CD4-positive, alpha-beta memory T cell (primary cell): ENCODE measurements around the gene SIN3A. TPM values are rescaled to one million over a fixed set of nuclear protein-coding genes. Genes with fewer than 3 reads are reported as not detected.
"Not testable (repeated sequence)": the region's sequence is repeated elsewhere in the genome, so short reads cannot be mapped to it uniquely, and the experiment has no call there.

Experiments
- CTCF ChIA-PET: fragments of 350-600 bp; sonication (Branson Sonifier 250); formaldehyde crosslinking; loops from one replicate; lab custom pipeline; 2021; ENCODE audit warnings: inconsistent platforms; ENCODE audit not compliant: partially characterized antibody; lab: Charles Lee
- POLR2A ChIA-PET: fragments of 350-600 bp; sonication (Branson Sonifier 250); formaldehyde crosslinking; loops from one replicate; lab custom pipeline; 2021; ENCODE audit not compliant: partially characterized antibody; lab: Charles Lee
- DNase-seq, 5 donors: peaks; one replicate each; pipeline versions ENCODE4 v3.0.0 to v3.0.0-alpha.2; 2020 to 2022; ENCODE audit warnings: mixed read lengths in 1 of 5
- H3K27ac ChIP-seq: one replicate; pipeline ENCODE4 v1.7.0; 2013; ENCODE audit warnings: low read depth, low read length
- H3K27me3 ChIP-seq: 2 replicates; pipeline ENCODE4 v1.7.0; 2013; ENCODE audit warnings: mild to moderate bottlenecking, low read length, moderate library complexity; ENCODE audit not compliant: insufficient read depth
- H3K36me3 ChIP-seq: 2 replicates; pipeline ENCODE4 v1.7.0; 2013; ENCODE audit warnings: mild to moderate bottlenecking, low read length, moderate library complexity; ENCODE audit not compliant: insufficient read depth
- H3K4me1 ChIP-seq: 2 replicates; pipeline ENCODE4 v1.7.0; 2013; ENCODE audit warnings: mild to moderate bottlenecking, low read length, moderate library complexity; ENCODE audit not compliant: insufficient read depth
- H3K4me3 ChIP-seq, 2 donors: one replicate each; pipeline ENCODE4 v1.7.0; 2013; ENCODE audit warnings: low read length in 2 of 2, mild to moderate bottlenecking in 1 of 2
- H3K9me3 ChIP-seq, 2 donors: one replicate each; pipeline ENCODE4 v1.7.0; 2013; ENCODE audit warnings: low read length in 2 of 2, control low read depth in 1 of 2; ENCODE audit not compliant: control insufficient read depth in 1 of 2
- H3K27ac Mint-ChIP-seq, 7 donors: one replicate each; pipeline ENCODE4 v1.8.0; 2020 to 2021; ENCODE audit warnings: mixed read lengths in 7 of 7, mild to moderate bottlenecking in 6 of 7, inconsistent platforms in 3 of 7, moderate library complexity in 3 of 7
- H3K27me3 Mint-ChIP-seq, 2 donors: one replicate each; pipeline ENCODE4 v1.8.0; 2020 to 2021; ENCODE audit warnings: mixed read lengths in 2 of 2
- H3K36me3 Mint-ChIP-seq, 2 donors: one replicate each; pipeline ENCODE4 v1.8.0; 2020 to 2021; ENCODE audit warnings: mixed read lengths in 2 of 2, inconsistent platforms in 1 of 2, mild to moderate bottlenecking in 1 of 2
- H3K4me1 Mint-ChIP-seq, 4 donors: one replicate each; pipeline ENCODE4 v1.8.0; 2020 to 2021; ENCODE audit warnings: mixed read lengths in 4 of 4, mild to moderate bottlenecking in 1 of 4
- H3K4me3 Mint-ChIP-seq, 8 donors: one replicate each; pipeline ENCODE4 v1.8.0; 2020 to 2021; ENCODE audit warnings: mixed read lengths in 8 of 8, mild to moderate bottlenecking in 7 of 8, moderate library complexity in 6 of 8, inconsistent platforms in 3 of 8
- H3K9me3 Mint-ChIP-seq, 8 donors: one replicate each; pipeline ENCODE4 v1.8.0; 2020 to 2021; ENCODE audit warnings: mixed read lengths in 8 of 8, mild to moderate bottlenecking in 5 of 8, inconsistent platforms in 3 of 8, moderate library complexity in 1 of 8
- intact Hi-C: fragments of 100-400 bp; cut with micrococcal nuclease; formaldehyde crosslinking; loops from one replicate; pipeline ENCODE4 v1.15.1; 2023
- polyA plus RNA-seq, 2 donors: library from polyadenylated mRNA; unstranded; fragments of 300-500 nt; fragmentation: Illumina TruSeq; gene quantifications; one replicate each; pipeline ENCODE4 v1.2.3, GENCODE V29; 2021
- total RNA-seq, 2 experiments: library from RNA; stranded (reverse); gene quantifications; one replicate each; pipeline ENCODE4 v1.2.3, GENCODE V29; 2021

Gene SIN3A
- total and polyA plus RNA-seq, 4 experiments from 2014 or later: 7.0 to 134 (median 77.1) TPM

DNA sequence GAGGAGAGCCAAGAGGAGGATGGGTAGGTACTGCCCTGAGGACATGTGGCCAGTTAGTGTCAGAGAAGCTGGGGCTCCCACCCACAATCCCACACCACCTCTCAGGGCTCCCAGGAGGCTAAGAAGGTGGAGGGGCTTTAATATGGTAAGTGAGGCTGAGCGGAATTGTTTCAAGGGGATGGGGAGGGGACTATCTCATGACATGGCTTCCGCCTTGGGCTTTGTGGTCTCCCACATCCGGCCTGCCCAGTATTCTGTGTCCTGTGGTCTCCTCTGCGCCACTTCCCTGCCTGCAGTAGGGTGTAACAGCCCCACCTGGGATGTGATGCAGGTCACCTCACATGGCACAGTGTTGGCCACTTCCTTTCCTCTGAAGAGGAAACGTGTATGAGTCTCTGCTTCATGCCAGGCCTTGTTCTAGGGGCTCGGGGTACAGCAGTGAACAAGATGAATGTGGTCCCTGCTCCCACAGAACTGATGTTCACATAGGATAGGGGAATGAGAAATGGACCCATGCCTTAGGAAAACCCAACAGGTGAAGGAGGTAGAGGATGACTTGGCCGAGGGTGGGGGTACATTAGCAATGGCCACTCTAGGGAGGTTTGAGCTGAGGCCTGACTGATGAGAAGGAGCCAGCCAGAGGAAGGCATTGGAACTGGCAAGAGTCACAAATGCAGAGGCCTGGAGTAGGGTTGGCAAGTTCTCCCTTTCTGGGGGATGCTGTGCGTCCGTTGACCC is 101.5 kb downstream of the SIN3A start:
- Histone ChIP-seq H3K4me1 (peaks cover 36% of the 10 kb centered on the region), H3K9me3 (peaks cover 6 to 7% of the 10 kb centered on the region in 2 donors), H3K4me3 (peak overlapping the region in 1 of 2 donors; percentile 11), H3K27me3 (no peaks in the 10 kb centered on the region), H3K27ac (peak overlapping the region; percentile 53), H3K36me3 (no peaks in the 10 kb centered on the region)
- intact Hi-C loops: loop anchor here (1.0 to 5.0 kb wide), 2 partner anchors 17 to 102 kb away; partner anchors contain the start of gene SIN3A
- H3K9me3 Mint-ChIP-seq: peaks cover 0 to 30% (median 9%) of the 10 kb centered on the region in 8 donors
- H3K27ac Mint-ChIP-seq: peak overlapping the region; percentile 91 to 100 (median 100)
- POLR2A ChIA-PET: interaction anchor here (1.0 to 10.1 kb wide), 6 partner anchors 14 to 298 kb away, joined by 3 to 148 read pairs (median 4); partner anchors contain the start of genes COMMD4, MAN2C1 and SNX33
- DNase-seq: peak; percentile 90 to 93 (median 92)
- H3K36me3 Mint-ChIP-seq: peaks cover 3 to 12% of the 10 kb centered on the region in 2 donors
- H3K4me1 Mint-ChIP-seq: peaks cover 14 to 38% (median 27%) of the 10 kb centered on the region in 4 donors
- no peaks in the 10 kb centered on the region for H3K27me3 Mint-ChIP-seq
- peak overlapping the region; percentile 35 to 83 (median 75) for H3K4me3 Mint-ChIP-seq
- CTCF ChIA-PET: interaction anchor here (1.4 kb wide), 1 partner anchor 18 kb away, joined by 8 read pairs; the partner anchor contains the start of gene MAN2C1

DNA sequence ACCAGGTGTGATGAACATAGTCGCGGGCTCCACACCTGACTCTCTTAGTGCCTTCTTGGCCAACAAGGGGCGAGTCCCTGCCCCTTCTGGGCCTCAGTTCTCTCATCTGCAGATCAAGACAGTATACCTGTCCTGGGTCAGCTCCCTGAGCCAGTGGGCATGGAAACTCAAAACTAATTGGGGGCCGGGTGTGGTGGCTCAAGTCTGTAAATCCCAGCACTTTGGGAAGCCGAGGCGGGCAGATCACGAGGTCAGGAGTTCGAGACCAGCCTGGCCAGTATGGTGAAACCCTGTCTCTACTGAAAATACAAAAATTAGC is 102.2 kb downstream of the SIN3A start:
- peak overlapping the region; percentile 9 to 83 (median 66) for H3K4me3 Mint-ChIP-seq
- DNase-seq, H3K27me3 Mint-ChIP-seq, H3K27me3 ChIP-seq, intact Hi-C loops, H3K36me3 Mint-ChIP-seq, H3K9me3 ChIP-seq, H3K36me3 ChIP-seq: not testable (repeated sequence)
- H3K9me3 Mint-ChIP-seq: peaks cover 0 to 30% (median 9%) of the 10 kb centered on the region in 8 donors
- peaks cover 14 to 38% (median 27%) of the 10 kb centered on the region in 4 donors for H3K4me1 Mint-ChIP-seq
- Histone ChIP-seq H3K4me1 (peaks cover 36% of the 10 kb centered on the region), H3K4me3 (peak overlapping the region in 1 of 2 donors; percentile 11), H3K27ac (peak overlapping the region; percentile 53)
- POLR2A ChIA-PET: interaction anchor here (1.2 to 10.1 kb wide), 6 partner anchors 14 to 298 kb away, joined by 3 to 148 read pairs (median 6); partner anchors contain the start of genes COMMD4 and MAN2C1
- CTCF ChIA-PET: interaction anchor here (1.4 kb wide), 1 partner anchor 18 kb away, joined by 8 read pairs; the partner anchor contains the start of gene MAN2C1
- peak overlapping the region; percentile 91 to 100 (median 100) for H3K27ac Mint-ChIP-seq

DNA sequence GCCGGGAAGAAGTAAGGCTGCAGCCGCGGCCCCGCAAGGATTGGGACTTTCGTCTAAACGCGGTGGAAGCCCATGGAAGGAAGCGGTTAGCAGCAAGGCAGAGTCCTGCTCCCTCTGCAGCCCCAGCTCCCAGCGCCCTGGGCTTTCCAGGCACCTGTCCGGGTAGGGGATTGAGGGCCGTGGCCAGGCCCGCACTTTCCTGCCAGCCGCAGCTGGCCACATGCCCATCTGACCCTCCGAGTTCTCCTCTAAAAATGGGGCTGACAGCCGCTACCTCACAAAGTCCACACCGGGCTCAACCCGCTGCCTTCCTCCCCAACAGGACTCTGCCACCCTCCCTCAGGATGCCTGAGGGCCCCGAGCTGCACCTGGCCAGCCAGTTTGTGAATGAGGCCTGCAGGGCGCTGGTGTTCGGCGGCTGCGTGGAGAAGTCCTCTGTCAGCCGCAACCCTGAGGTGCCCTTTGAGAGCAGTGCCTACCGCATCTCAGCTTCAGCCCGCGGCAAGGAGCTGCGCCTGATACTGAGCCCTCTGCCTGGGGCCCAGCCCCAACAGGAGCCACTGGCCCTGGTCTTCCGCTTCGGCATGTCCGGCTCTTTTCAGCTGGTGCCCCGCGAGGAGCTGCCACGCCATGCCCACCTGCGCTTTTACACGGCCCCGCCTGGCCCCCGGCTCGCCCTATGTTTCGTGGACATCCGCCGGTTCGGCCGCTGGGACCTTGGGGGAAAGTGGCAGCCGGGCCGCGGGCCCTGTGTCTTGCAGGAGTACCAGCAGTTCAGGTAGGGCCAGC is 102.7 kb downstream of the SIN3A start:
- Histone ChIP-seq H3K9me3 (peaks cover 6 to 7% of the 10 kb centered on the region in 2 donors), H3K27ac (peak overlapping the region; percentile 23), H3K36me3 (no peaks in the 10 kb centered on the region), H3K4me1 (peaks cover 36% of the 10 kb centered on the region), H3K27me3 (no peaks in the 10 kb centered on the region), H3K4me3 (peak overlapping the region in 1 of 2 donors; percentile 72)
- peaks cover 0 to 30% (median 9%) of the 10 kb centered on the region in 8 donors for H3K9me3 Mint-ChIP-seq
- ChIA-PET CTCF (interaction anchor here (1.4 kb wide), 1 partner anchor 19 kb away, joined by 8 read pairs; the partner anchor contains the start of gene MAN2C1), POLR2A (interaction anchor here (1.0 to 10.1 kb wide), 12 partner anchors 10 to 325 kb away, joined by 3 to 148 read pairs (median 6); partner anchors contain the start of genes COMMD4, MAN2C1, PPCDC and SIN3A)
- peaks cover 14 to 38% (median 27%) of the 10 kb centered on the region in 4 donors for H3K4me1 Mint-ChIP-seq
- intact Hi-C loops: no loop called here
- DNase-seq: no peak
- H3K27me3 Mint-ChIP-seq: no peaks in the 10 kb centered on the region
- peaks cover 3 to 9% of the 10 kb centered on the region in 2 donors for H3K36me3 Mint-ChIP-seq
- H3K27ac Mint-ChIP-seq: peak overlapping the region; percentile 54 to 100 (median 99)
- H3K4me3 Mint-ChIP-seq: peak overlapping the region; percentile 17 to 83 (median 72)

DNA sequence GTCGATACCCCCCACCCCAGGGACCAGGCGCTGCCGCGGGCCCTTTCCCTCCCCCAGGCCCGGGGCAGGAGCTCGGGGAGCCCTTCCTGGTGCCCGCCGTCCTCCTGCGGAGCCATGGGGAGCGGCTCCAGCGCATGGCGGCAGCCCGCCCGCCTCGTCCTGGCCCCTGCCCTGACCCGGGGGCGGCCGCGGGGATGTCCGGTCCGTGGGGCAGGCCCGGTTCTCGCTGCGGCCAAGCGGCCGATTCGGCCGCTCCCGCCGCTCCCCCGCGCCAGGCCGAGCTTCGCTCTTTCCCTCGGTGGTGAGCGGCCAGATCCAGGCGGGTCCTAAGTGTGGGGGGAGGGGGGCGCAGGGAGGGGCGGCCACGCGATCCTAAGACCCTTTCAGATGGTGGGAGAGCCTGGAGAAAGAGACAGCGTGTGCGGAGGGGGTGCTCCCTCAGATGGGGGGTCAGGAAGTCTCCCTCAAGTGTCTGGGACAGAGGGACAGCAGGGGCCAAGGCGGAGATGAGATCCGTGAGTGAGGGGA is 103.4 kb downstream of the SIN3A start:
- peaks cover 6 to 7% of the 10 kb centered on the region in 2 donors for H3K9me3 ChIP-seq
- DNase-seq: no peak
- H3K4me1 ChIP-seq: peaks cover 36% of the 10 kb centered on the region
- intact Hi-C loops: no loop called here
- ChIA-PET CTCF (no interaction called here), POLR2A (interaction anchor here (1.0 to 10.1 kb wide), 10 partner anchors 9 to 324 kb away, joined by 3 to 148 read pairs (median 8); partner anchors contain the start of genes COMMD4, MAN2C1, PPCDC and SIN3A)
- H3K27ac ChIP-seq: peak overlapping the region; percentile 58
- Mint-ChIP-seq H3K4me1 (peaks cover 14 to 38% (median 26%) of the 10 kb centered on the region in 4 donors), H3K4me3 (peak overlapping the region; percentile 80 to 93 (median 86)), H3K27me3 (no peaks in the 10 kb centered on the region), H3K36me3 (peaks cover 3 to 9% of the 10 kb centered on the region in 2 donors), H3K9me3 (peaks cover 0 to 30% (median 9%) of the 10 kb centered on the region in 8 donors), H3K27ac (peak overlapping the region; percentile 77 to 99 (median 89))
- peak overlapping the region; percentile 30 to 72 for H3K4me3 ChIP-seq
- H3K27me3 ChIP-seq: no peaks in the 10 kb centered on the region
- no peaks in the 10 kb centered on the region for H3K36me3 ChIP-seq

DNA sequence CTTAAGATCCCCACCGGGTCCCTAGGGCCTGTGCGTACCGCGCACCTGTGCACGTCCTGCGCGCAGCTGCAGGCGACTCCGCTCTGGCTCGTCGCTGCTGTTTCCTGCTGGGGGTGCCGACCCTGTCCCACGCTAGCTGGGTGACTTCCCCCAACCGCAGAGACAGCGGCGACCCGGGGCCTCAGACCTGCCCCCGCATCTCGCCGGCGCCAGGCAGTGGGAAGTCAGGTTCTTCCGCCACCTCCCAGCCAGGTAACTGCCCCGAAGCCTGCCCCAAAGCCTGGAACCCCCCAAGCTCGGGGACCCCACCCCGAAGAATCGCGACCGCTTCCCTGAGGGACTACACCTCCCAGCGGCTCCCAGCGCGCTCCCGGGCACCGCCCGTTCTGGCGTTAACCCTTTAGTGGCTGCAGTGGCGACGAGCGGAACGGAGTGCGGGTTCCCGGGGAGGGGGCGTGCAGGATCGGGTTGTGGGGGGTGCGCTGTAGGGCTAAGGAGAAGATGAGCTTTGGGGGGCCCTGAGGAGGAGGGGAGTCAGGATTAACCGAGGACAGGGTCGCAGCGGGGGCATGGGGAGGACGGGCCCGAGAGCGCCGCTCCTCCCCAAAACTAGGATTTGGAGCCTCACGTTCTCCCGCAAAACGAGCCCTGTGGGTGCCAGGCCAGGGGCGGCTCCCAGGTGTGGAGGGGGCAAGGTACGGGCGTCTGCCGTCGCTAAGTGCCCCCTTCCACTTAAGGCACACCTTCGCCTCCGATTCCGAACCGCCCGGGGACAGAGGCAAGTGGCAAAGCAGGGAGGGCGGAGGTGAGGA is 104.1 kb downstream of the SIN3A start:
- H3K27me3 ChIP-seq: no peaks in the 10 kb centered on the region
- H3K4me3 Mint-ChIP-seq: peak overlapping the region; percentile 75 to 93 (median 86)
- peaks cover 3 to 9% of the 10 kb centered on the region in 2 donors for H3K36me3 Mint-ChIP-seq
- intact Hi-C loops: no loop called here
- no peaks in the 10 kb centered on the region for H3K27me3 Mint-ChIP-seq
- H3K4me1 ChIP-seq: peaks cover 36% of the 10 kb centered on the region
- H3K9me3 ChIP-seq: peaks cover 6 to 7% of the 10 kb centered on the region in 2 donors
- H3K27ac ChIP-seq: peak overlapping the region; percentile 58
- H3K4me1 Mint-ChIP-seq: peaks cover 14 to 38% (median 26%) of the 10 kb centered on the region in 4 donors
- H3K27ac Mint-ChIP-seq: peak overlapping the region; percentile 84 to 94 (median 86)
- DNase-seq: peak; percentile 66 to 75 (median 70)
- peak overlapping the region; percentile 30 to 72 for H3K4me3 ChIP-seq
- CTCF ChIA-PET: interaction anchor here (1.0 kb wide), 1 partner anchor 21 kb away, joined by 4 read pairs; the partner anchor contains the start of gene MAN2C1
- POLR2A ChIA-PET: interaction anchor here (0.8 to 10.1 kb wide), 13 partner anchors 9 to 732 kb away, joined by 3 to 148 read pairs (median 6); partner anchors contain the start of genes CLK3, COMMD4, MAN2C1 and PPCDC
- H3K9me3 Mint-ChIP-seq: peaks cover 0 to 30% (median 9%) of the 10 kb centered on the region in 8 donors
- H3K36me3 ChIP-seq: no peaks in the 10 kb centered on the region
